GM12878 (cell line): Measurements from ENCODE around the gene MAML3. TPM values are rescaled to one million over a fixed set of nuclear protein-coding genes. Genes with fewer than 3 reads are reported as not detected.

Source experiments
- ATAC-seq: fragments of 200-7000 bp; cut with Tn5 transposase; 3 replicates; pipeline ENCODE4 v1.9.1; 2020; ENCODE audit warnings: mild to moderate bottlenecking, moderate library complexity
- BruUV-seq: library from RNA; stranded (reverse); fragments of 400-500 nt; replicated peaks from 2 replicates; lab custom pipeline; 2021; lab: Mats Ljungman, UMichigan
- CTCF ChIA-PET: fragments of 300-600 bp; sonication (Branson Sonifier 250); formaldehyde crosslinking; extraction: SDS; loops from one replicate; lab custom pipeline; 2021; ENCODE audit warnings: inconsistent platforms; lab: Yijun Ruan, JAX
- POLR2A ChIA-PET: fragments of 350-600 bp; formaldehyde crosslinking; extraction: SDS; loops from one replicate; lab custom pipeline; 2021; ENCODE audit warnings: inconsistent platforms; lab: Charles Lee
- RAD21 ChIA-PET: fragments of 300-600 bp; sonication (Branson Sonifier 250); formaldehyde crosslinking; loops from one replicate; lab custom pipeline; 2023; ENCODE audit warnings: antibody characterized with exemption; ENCODE audit not compliant: unreplicated experiment; lab: Charles Lee
- SMC1A ChIA-PET: fragments of 300-600 bp; sonication (Branson Sonifier 250); formaldehyde crosslinking; loops from one replicate; lab custom pipeline; 2023; ENCODE audit not compliant: unreplicated experiment, uncharacterized antibody; lab: Charles Lee
- DNase-seq: peaks from one replicate; pipeline ENCODE4 v3.0.0-alpha.2; 2011; ENCODE audit warnings: low read depth, low spot score
- FAIRE-seq: peaks from 3 replicates; lab custom pipeline; 2011; peaks lifted over from hg19 to GRCh38; lab: Jason Lieb, UNC
- H2AFZ ChIP-seq: 2 replicates; pipeline ENCODE4 v1.6.0; 2011; ENCODE audit warnings: low read depth, low read length, control low read depth; ENCODE audit not compliant: control insufficient read depth
- H3K27ac ChIP-seq: 2 replicates; pipeline ENCODE4 v1.5.1; 2011; ENCODE audit warnings: control low read depth; ENCODE audit not compliant: control insufficient read depth, insufficient read depth
- H3K27me3 ChIP-seq, 2 experiments: replicated peaks in 1 of 2; 2 replicates each; pipeline versions ENCODE4 v1.6.0 to v1.6.1; 2011; ENCODE audit warnings: low read length in 1 of 2; ENCODE audit not compliant: control insufficient read depth in 2 of 2, insufficient read depth in 2 of 2
- H3K36me3 ChIP-seq, 2 experiments: 2 replicates each; pipeline ENCODE4 v1.5.1; 2011; ENCODE audit warnings: low read length in 1 of 2; ENCODE audit not compliant: control insufficient read depth in 2 of 2, insufficient read depth in 2 of 2
- H3K4me1 ChIP-seq: 2 replicates; pipeline ENCODE4 v1.6.1; 2011; ENCODE audit warnings: mild to moderate bottlenecking, low read length, moderate library complexity, mixed read lengths; ENCODE audit not compliant: control insufficient read depth, insufficient read depth
- H3K4me2 ChIP-seq: 2 replicates; pipeline ENCODE4 v1.6.0; 2011; ENCODE audit warnings: control low read depth; ENCODE audit not compliant: control insufficient read depth, insufficient read depth
- H3K4me3 ChIP-seq: fragments of 200-600 bp; sonication (generic); 2 replicates; pipeline ENCODE4 v1.5.1; 2016
- H3K79me2 ChIP-seq: 2 replicates; pipeline ENCODE4 v1.6.0; 2011; ENCODE audit warnings: low read length; ENCODE audit not compliant: control insufficient read depth, insufficient read depth
- H3K9ac ChIP-seq: 2 replicates; pipeline ENCODE4 v1.8.0; 2011; ENCODE audit warnings: low read length, control low read depth, mixed read lengths; ENCODE audit not compliant: control insufficient read depth, insufficient read depth
- H3K9me3 ChIP-seq: replicated peaks from 3 replicates; pipeline ENCODE4 v1.5.1; 2011; ENCODE audit warnings: mild to moderate bottlenecking, low read length; ENCODE audit not compliant: control insufficient read depth, insufficient read depth
- H4K20me1 ChIP-seq: 2 replicates; pipeline ENCODE4 v1.6.0; 2011; ENCODE audit not compliant: control insufficient read depth, insufficient read depth
- BHLHE40 ChIP-seq, 2 experiments: fragments of 450-650 bp in 1 of 2; IDR thresholded peaks; 2 replicates each; pipeline ENCODE4 v1.6.1; 2011 to 2017; ENCODE audit warnings: low read depth in 2 of 2, borderline replicate concordance in 1 of 2, improper control_type of control experiment in 1 of 2, low read length in 1 of 2, mild to moderate bottlenecking in 1 of 2
- CREM ChIP-seq: IDR thresholded peaks from 2 replicates; pipeline ENCODE4 v1.6.1; 2014; ENCODE audit warnings: antibody characterized with exemption, low read depth
- FOXM1 ChIP-seq: IDR thresholded peaks from 2 replicates; pipeline ENCODE4 v1.6.1; 2012; ENCODE audit warnings: low read depth, mild to moderate bottlenecking, inconsistent platforms, low read length, moderate library complexity
- LARP7 ChIP-seq: fragments of 450-650 bp; IDR thresholded peaks from 2 replicates; pipeline ENCODE4 v1.6.1; 2017; ENCODE audit warnings: mild to moderate bottlenecking
- MAX ChIP-seq: IDR thresholded peaks from 2 replicates; pipeline ENCODE4 v1.6.1; 2012; ENCODE audit warnings: low read depth, low read length, improper control_type of control experiment
- RAD21 ChIP-seq: IDR thresholded peaks from 2 replicates; pipeline ENCODE4 v1.6.1; 2011; ENCODE audit warnings: mild to moderate bottlenecking, low read depth, low read length, moderate library complexity; ENCODE audit not compliant: insufficient read depth
- REST ChIP-seq: IDR thresholded peaks from 2 replicates; pipeline ENCODE4 v1.6.1; 2012; ENCODE audit warnings: mild to moderate bottlenecking, low read depth, low read length
- SKIL ChIP-seq: fragments of 450-650 bp; IDR thresholded peaks from 2 replicates; pipeline ENCODE4 v1.6.1; 2017; ENCODE audit warnings: mild to moderate bottlenecking, low read depth, inconsistent platforms; ENCODE audit not compliant: poor library complexity, severe bottlenecking
- SREBF1 ChIP-seq: IDR thresholded peaks from 2 replicates; pipeline ENCODE4 v1.6.1; 2012; ENCODE audit warnings: mild to moderate bottlenecking, low read length
- TBL1XR1 ChIP-seq: IDR thresholded peaks from 2 replicates; pipeline ENCODE4 v1.6.1; 2012; ENCODE audit warnings: low read depth, low read length, improper control_type of control experiment
- ZNF384 ChIP-seq: IDR thresholded peaks from 2 replicates; pipeline ENCODE4 v1.6.1; 2012; ENCODE audit warnings: low read depth, mild to moderate bottlenecking, low read length, improper control_type of control experiment, borderline replicate concordance
- WGBS: methylation state at CpG from one replicate; pipeline ENCODE4 v1.1.6; 2016; ENCODE audit warnings: low lambda C conversion rate; ENCODE audit not compliant: insufficient replicate concordance, insufficient coverage; ENCODE audit errors: missing lambda C conversion rate; 5-methylcytosine and 5-hydroxymethylcytosine counted together
- in situ Hi-C: fragments of 300-500 bp; cut with MboI; formaldehyde crosslinking; loops from 9 replicates; pipeline ENCODE4 v1.14.3; 2018; ENCODE audit warnings: mixed read lengths
- intact Hi-C: fragments of 100-400 bp; cut with micrococcal nuclease; formaldehyde crosslinking; loops from one replicate; pipeline ENCODE4 v1.14.2; 2022; ENCODE audit not compliant: unreplicated experiment
- polyA plus RNA-seq, 11 experiments: library from polyadenylated mRNA; depleted of rRNA in 4 of 11; unstranded in 6 of 11; stranded (reverse) in 5 of 11; fragments of >200 nt; fragmentation: Nextera tagmentation in 4 of 11; fragmentation: Illumina TruSeq in 1 of 11; extraction: Ambion mirVana in 4 of 11; extraction: Trizol in 1 of 11; gene quantifications; 1 replicate in 1 of 11; 2 replicates in 10 of 11; pipeline versions ENCODE4 v1.2.1 to v1.2.3, GENCODE V29; 2011 to 2016; ENCODE audit warnings: inconsistent platforms in 2 of 11, missing spikeins in 2 of 11, low read depth in 1 of 11
- total RNA-seq, 4 experiments: library from RNA; depleted of rRNA in 3 of 4; stranded (reverse); fragments of >200 nt in 3 of 4; fragmentation: Illumina TruSeq in 1 of 4; extraction: Trizol in 1 of 4; gene quantifications; 2 replicates each; pipeline versions ENCODE4 v1.2.1 to v1.2.3, GENCODE V29; 2013 to 2021

The MAML3 gene
- total and polyA plus RNA-seq, 10 of the 15 experiments (the other 5 are each of a cell fraction or from before 2014, with no cell fraction given) = under 0.01 to 0.53 (median 0.06) TPM; not detected in 2

GRCh38 chr4:139725236-139725635 is 428.7 kb downstream of the MAML3 start:
- POLR2A ChIA-PET = interaction anchor here (0.5 kb wide), 1 partner anchor 47 kb away, joined by 3 read pairs; no protein-coding TSS in a partner anchor
- no peak overlapping the region for H3K27ac ChIP-seq
- no peaks in the 10 kb centered on the region for H3K4me1 ChIP-seq
- no peak overlapping the region for H3K4me3 ChIP-seq
- intact Hi-C loops = no loop called here
- RAD21 ChIA-PET = no interaction called here
- BruUV-seq = no TSS peak
- no peaks in the 10 kb centered on the region for H4K20me1 ChIP-seq
- no peak overlapping the region for H3K4me2 ChIP-seq
- WGBS = 20% methylated on average over 2 of the region's 2 CpGs
- no peak overlapping the region for H3K9ac ChIP-seq
- no peak for ATAC-seq
- H3K79me2 ChIP-seq = no peaks in the 10 kb centered on the region
- no peak overlapping the region for H2AFZ ChIP-seq
- TF ChIP-seq RAD21 = no peak
- no peak for TF ChIP-seq MAX
- no peak for TF ChIP-seq BHLHE40 (IDR thresholded peaks at IDR 0.05; ENCODE audit: borderline replicate concordance in 1 of 2, low read depth in 2 of 2, low read length in 1 of 2)
- TF ChIP-seq FOXM1 = no peak
- TF ChIP-seq TBL1XR1 = no peak
- TF ChIP-seq, all 136 proteins: peak for 0
- DNase-seq (no peak), FAIRE-seq (no peak)
- ChIA-PET SMC1A (no interaction called here), CTCF (no interaction called here)
- Histone ChIP-seq H3K9me3 (no peaks in the 10 kb centered on the region), H3K36me3 (no peaks in the 10 kb centered on the region), H3K27me3 (no peaks in the 10 kb centered on the region)
- in situ Hi-C loops = no loop called here

- ChIA-PET POLR2A (no interaction called here), CTCF (no interaction called here), SMC1A (no interaction called here), RAD21 (no interaction called here)
- H3K27ac ChIP-seq = no peak overlapping the region
- H3K27me3 ChIP-seq = no peaks in the 10 kb centered on the region
- BruUV-seq = no TSS peak
- DNase-seq = no peak
- ATAC-seq = no peak
- no peaks in the 10 kb centered on the region for H3K4me1 ChIP-seq
- WGBS = 46% methylated on average over 4 of the region's 4 CpGs
- no peaks in the 10 kb centered on the region; a peak in 1 of 4 replicates for H3K36me3 ChIP-seq
- FAIRE-seq = no peak
- no peak overlapping the region for H3K9ac ChIP-seq
- H3K4me2 ChIP-seq = no peak overlapping the region
- no peak overlapping the region for H3K4me3 ChIP-seq
- no peak overlapping the region for H2AFZ ChIP-seq
- intact Hi-C loops (no loop called here), in situ Hi-C loops (no loop called here)
- no peaks in the 10 kb centered on the region for H3K79me2 ChIP-seq
- no peaks in the 10 kb centered on the region for H3K9me3 ChIP-seq
- no peaks in the 10 kb centered on the region for H4K20me1 ChIP-seq
- no peak for TF ChIP-seq ZNF384
- no peak for TF ChIP-seq REST
- no peak for TF ChIP-seq LARP7
- TF ChIP-seq SKIL = no peak
- TF ChIP-seq SREBF1 = no peak
- TF ChIP-seq CREM = no peak
Measured at GRCh38 chr4:139721789-139722188, 432.2 kb downstream of the MAML3 start.
